HG03280 (cell line): ENCODE data around the gene ARAP3.
A peak's percentile ranks its signal among the peaks of the same experiment; 100 is the strongest.

Experiments used
- ATAC-seq: cut with Tn5 transposase; IDR thresholded peaks from one replicate; pipeline ENCODE4 v1.9.1; 2021; ENCODE audit warnings: mild to moderate bottlenecking, moderate library complexity; ENCODE audit not compliant: unreplicated experiment

ARAP3 gene

GRCh38 chr5:141672071-141672840 is 9.8 kb downstream of the ARAP3 start:
- ATAC-seq, result no peak

- no peak for ATAC-seq
Measured at GRCh38 chr5:141669520-141669919, 12.5 kb downstream of the ARAP3 start.

GRCh38 chr5:141668601-141669265 is 13.3 kb downstream of the ARAP3 start:
- no peak for ATAC-seq

- ATAC-seq, result no peak
Measured at GRCh38 chr5:141665995-141666940, 15.8 kb downstream of the ARAP3 start.

- peak; percentile 83 for ATAC-seq
Measured at GRCh38 chr5:141664733-141665461, 17.1 kb downstream of the ARAP3 start.

- ATAC-seq, result no peak
Measured at GRCh38 chr5:141663506-141663905, 18.5 kb downstream of the ARAP3 start.

GRCh38 chr5:141662028-141662427 is 20.0 kb downstream of the ARAP3 start:
- no peak for ATAC-seq

GRCh38 chr5:141657937-141658545 is 24.0 kb downstream of the ARAP3 start:
- ATAC-seq, result peak; percentile 64

- ATAC-seq, result no peak
Measured at GRCh38 chr5:141657404-141657803, 24.6 kb downstream of the ARAP3 start.

GRCh38 chr5:141656396-141656795 is 25.6 kb downstream of the ARAP3 start:
- ATAC-seq, result no peak

GRCh38 chr5:141655020-141655419 is 27.0 kb downstream of the ARAP3 start:
- ATAC-seq, result no peak

- no peak for ATAC-seq
Measured at GRCh38 chr5:141654298-141654697, 27.7 kb downstream of the ARAP3 start.

- ATAC-seq, result no peak
Measured at GRCh38 chr5:141651728-141652105, 30.3 kb downstream of the ARAP3 start.

GRCh38 chr5:141650851-141651727 is 30.9 kb downstream of the ARAP3 start, which contains the start of gene FCHSD1:
TSS of gene FCHSD1 (minus strand) at chr5:141651418. CDS start at chr5:141651368, 50 bp downstream.
- ATAC-seq, result peak; percentile 96

GRCh38 chr5:141649972-141650371 is 32.1 kb downstream of the ARAP3 start:
- no peak for ATAC-seq

- no peak for ATAC-seq
Measured at GRCh38 chr5:141649056-141649688, 32.9 kb downstream of the ARAP3 start.

GRCh38 chr5:141647851-141648250 is 34.2 kb downstream of the ARAP3 start:
- no peak for ATAC-seq

- no peak for ATAC-seq
Measured at GRCh38 chr5:141647242-141647641, 34.8 kb downstream of the ARAP3 start.

- ATAC-seq, result no peak
Measured at GRCh38 chr5:141646026-141646425, 36.0 kb downstream of the ARAP3 start.
